GM19328 (cell line): ENCODE measurements around the gene C1orf141.
"Not testable (repeated sequence)": the region's sequence is repeated elsewhere in the genome, so short reads cannot be mapped to it uniquely, and the experiment has no call there.

ENCODE experiments used
- ATAC-seq: cut with Tn5 transposase; IDR thresholded peaks from one replicate; pipeline ENCODE4 v1.9.1; 2021; ENCODE audit warnings: mild to moderate bottlenecking, moderate library complexity; ENCODE audit not compliant: unreplicated experiment

Gene C1orf141

DNA sequence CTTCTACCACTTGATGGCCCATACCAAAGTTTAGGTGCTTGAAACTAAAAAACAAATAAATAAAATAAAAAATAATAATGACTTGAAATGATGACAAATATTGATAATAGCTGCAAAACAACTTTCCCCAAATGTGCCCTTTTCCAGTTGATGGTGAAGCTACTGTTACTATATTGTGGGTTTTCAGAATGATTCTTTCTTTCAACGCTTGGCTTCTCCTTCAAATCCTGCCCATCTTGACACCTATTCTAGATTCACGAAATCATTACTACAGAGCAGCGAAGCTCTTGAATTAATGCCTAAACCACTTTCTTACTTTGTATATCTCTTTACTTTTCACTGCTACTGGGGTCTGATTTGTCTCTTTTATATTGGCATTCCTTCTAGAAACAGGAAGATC, 9.2 kb upstream of the C1orf141 start:
- no peak for ATAC-seq

DNA sequence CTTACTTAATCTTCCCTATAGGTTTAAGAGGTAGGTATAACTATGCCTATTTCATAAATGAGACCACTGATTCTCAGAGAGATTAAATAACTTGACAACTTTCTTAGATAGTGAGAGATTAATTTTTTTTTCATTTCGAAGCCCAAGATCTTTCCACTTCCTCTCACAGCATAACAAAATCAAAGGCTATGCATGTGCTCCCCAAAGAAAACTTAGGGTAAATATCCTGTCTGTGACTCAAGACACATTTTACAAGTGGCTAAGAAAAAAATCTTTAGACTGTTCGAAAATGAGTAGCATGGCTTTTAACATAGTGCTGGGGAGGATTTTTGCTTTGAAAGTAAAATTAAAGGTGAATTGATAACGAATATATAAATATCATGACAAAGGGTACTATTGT, 8.2 kb upstream of the C1orf141 start:
- ATAC-seq, result no peak

DNA sequence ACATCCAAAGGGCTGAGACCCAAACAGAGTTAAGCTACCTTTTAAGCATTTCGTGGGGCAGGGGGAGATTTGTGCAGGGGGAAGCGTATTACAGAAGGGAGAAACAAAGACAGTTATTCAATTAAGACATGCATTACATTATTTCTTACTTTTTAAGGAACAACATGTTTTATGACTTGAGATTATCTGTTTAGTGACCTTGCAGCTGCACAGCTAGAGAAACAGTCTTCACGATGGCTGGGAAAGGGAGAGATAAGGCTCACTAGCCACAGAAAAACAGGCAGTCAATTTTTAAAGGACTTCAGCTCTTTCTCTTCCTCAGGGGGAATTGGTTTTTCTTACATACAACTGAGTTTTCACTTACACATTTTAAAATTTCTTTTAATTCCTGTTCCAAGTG, 7.1 kb upstream of the C1orf141 start:
- not testable (repeated sequence) for ATAC-seq

DNA sequence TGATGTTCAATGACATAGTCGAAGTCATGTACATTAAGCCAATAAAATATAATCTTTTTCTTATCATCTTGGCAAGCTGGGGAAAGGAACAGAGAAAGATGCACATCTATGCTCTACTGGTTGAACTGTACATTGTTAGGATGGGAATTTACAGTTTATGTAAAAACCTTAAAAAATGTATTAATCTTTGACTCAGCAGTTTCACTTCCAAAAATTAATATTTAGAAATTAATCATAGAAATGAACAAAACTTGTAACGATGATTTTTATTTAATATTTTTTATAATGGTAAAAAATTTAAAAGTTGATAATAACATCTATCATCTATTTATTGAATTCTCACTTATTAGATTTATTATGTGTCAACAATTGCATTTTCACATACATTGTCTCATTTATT, 5.7 kb upstream of the C1orf141 start:
- ATAC-seq, result no peak

DNA sequence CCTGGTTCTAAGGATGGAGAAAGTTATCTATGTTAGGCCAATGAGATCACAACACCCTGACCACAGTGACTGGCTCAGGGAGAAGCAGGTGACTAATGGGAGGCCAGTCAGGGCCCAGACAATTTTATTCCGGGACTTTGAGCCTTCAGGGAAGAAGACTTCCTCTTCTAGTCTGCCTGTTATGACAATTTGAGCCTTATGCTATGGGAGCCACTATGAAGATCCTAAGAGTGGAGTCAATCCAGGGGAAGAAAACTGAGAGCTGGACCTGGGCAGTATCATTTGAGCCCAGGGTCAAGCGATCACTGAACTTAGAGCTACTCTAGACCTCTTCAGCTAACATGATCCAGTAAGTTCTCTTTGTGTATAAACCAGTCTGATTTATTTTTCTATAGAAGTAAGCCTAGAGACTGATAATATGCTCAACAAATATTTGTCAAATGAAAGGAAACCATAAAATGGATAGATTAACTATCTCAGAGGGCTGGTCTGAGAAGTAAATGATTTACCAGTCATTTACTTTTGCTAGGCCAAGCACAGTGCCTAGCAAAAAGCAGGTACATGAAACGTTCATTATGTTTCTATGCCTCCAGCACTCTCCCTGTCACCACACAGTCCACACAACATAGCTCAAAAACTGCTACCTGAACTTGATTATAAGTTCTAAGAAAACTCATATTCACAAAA, 4.2 kb upstream of the C1orf141 start:
- ATAC-seq, result no peak

DNA sequence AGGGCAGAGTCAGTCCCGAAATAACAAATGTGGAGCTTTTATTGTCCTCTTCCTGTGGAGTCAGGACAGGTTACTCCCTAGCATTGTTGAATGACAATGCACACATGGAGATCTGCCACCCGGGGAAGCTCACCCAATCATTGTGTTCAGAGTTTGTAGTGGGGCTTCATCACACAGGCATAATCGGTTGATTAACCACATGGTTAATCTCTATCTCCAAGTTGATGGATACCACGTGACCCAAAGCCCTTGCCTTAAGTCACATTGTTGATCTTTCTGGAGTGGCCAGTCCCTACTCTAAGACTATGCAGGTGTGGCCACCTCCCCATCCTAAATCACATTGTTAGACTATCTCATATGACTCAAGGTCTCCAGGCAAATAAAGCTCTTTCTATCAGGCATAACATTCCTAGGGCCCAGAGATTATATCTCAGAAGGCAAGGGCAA, 2.6 kb upstream of the C1orf141 start:
- no peak for ATAC-seq

DNA sequence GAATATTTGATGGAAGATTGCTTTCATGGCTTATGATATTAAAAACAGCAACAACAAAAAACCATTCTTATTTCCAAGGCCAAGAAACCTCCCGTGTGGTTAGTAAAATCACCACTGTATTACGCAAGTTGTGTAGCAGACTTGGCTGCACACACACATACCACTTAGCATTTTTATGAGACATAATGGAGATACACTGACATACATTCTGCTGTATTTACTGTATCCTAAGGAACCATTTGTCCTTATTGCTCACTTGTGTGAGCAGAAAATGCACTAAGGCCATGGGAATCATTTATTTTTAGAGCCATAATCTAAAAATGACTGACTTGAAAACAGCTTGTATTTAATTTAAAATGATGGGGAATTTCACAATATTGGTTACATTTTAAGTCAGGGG, 584 bp upstream of the C1orf141 start:
- ATAC-seq, result no peak

DNA sequence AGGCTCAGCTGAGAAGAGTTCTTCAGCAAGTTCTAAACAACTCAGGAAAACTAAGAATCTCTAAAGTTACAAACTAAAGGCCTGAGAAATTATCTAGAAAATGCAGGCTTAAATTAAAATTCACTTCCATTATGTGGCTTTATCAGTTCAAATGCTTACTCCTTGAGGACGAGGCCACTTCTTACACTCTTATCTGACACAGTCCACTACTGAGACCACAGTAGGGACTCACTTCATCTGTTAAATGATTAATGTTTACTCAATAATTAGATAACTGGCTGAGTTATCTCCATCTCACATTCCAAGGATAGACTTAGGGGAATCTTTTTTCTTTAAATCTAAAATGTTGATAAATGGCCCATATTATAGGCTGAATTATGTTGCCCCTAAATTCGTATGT, 1.6 kb downstream of the C1orf141 start:
- ATAC-seq, result no peak

DNA sequence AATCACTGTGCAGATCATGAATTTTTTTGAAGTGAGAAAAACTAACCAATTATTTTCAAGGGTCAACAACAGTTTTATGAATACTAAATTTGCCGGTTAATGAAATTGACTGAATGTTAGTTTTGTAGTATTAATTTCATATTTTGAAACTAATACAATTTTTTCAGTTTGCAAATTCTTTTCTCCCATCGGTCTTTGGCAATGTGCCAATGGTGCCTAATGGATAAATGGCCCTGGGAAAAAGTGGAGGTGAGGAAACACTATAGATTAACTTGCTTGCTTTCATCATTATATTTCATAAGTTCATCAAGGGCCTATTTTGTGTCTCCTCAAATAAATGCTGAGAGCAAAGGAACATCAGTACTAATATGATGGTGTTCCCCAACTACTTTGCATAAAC, 4.1 kb downstream of the C1orf141 start:
- no peak for ATAC-seq

DNA sequence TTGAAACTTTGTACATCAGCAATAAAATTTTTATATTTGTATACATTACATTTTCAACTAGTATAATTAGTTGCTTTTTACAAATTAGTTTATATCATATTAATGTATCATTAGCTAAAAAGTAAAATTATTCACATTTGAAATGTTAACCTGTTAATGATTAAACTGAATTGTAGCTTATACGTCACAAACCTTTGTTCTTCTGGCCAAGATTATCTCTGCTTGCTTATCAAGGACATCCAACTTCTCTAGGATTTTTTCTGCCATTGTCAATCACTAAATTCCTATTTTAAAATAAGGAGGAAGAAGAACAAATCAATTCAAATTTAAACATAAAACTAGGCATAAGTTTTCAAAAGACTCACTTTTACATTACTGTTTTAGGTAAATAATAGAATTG, 7.8 kb downstream of the C1orf141 start:
- ATAC-seq, result no peak

DNA sequence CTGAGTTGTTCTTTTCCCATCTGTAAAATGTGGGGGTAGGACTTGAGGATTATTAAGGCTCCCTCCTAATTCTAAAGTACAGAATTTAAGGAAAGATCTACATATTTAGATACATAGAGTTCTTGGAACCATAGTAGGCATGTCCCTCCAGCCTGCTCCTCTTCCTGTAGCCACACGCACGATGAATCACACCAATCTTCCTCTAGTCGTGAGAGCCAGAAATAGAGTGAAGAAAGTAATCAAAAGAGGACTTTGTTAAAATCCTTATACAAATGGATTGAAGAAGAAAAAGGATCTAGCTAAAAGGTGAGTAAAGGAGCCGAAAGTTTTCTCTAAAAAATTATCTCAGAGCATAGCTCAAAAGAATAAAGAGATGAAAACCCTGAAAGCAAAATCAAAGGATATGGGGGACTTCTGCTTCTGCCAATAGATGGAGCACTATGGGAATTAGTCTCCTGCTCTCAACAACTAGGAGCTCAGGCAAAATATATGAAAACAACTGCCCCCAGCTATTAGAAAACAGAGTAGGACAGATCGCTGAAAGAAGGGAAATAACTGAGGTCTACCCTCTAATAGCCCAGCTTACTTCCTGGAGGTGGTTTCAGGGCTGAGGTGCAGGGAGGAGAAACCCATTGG, 8.5 kb downstream of the C1orf141 start:
- ATAC-seq, result no peak

DNA sequence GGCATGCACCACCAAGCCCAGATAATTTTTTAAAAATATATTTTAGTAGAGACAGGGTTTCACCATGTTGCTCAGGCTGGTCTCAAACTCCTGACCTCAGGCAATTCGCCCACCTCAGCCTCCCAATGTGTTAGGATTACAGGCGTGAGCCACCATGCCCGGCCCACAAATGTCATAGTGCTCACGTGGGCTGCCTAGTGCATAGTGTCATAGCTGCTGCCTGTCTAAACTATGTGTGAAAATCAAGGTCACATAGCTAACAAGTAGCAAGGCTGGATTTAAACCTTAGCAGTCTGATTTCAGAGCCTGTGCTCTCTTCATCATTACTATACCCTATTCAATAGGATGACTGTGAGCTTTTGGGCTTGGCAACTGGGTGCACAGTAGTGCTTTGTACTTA, 10.3 kb downstream of the C1orf141 start:
- ATAC-seq, result no peak

DNA sequence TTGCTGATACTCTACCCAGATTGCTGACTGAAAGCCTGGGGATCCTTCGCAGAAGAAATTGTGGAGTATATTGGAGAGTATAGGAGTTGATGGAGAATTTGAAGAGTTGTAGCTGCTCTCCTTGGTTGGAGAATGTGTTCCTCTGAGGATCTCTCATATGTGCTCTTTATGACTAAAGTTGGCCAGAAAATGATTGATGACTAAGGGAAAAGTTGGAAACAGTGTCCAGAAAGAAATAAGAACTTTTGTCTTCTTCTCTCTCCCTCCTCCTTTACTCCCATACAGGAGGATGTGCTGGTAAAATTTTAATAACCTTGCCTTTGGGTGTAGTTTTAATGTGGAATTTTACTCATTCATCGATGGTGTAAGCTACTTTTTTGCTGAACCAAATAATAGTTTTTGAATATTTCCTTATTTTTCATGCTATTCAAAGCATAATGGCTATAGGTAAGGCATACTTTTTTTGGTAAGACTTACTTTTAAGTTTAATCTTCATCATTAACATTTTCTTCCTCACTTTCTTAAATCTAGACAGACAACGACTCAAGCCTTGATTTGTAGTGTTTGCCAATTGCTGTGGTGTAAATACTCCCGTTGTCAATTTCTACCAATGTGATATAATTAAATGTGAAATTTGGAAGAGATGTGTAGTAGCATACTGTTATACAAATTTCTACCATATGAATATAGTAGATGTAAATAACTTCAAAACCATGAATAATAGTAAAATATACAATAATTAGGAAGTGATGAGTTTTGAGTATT, 13.7 kb downstream of the C1orf141 start:
- no peak for ATAC-seq

DNA sequence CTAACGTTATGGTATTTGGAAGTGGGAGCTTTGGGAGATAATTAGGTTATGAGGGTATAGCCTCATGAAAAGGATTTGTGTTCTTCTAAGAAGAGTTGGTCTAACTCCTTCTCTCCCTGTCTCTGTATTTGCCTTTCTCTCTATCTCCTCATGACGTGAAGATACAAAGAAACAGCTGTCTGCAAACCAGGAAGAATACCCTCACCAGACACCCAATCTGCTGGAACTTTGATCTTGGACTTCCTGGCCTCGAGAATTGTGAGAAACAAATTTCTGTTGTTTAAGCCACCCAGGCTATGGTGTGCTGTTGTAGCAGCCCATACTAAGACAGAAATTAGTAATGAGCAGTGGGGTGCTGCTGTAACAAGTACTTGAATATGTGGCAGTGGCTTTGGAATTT, 16.1 kb downstream of the C1orf141 start:
- ATAC-seq, result no peak

DNA sequence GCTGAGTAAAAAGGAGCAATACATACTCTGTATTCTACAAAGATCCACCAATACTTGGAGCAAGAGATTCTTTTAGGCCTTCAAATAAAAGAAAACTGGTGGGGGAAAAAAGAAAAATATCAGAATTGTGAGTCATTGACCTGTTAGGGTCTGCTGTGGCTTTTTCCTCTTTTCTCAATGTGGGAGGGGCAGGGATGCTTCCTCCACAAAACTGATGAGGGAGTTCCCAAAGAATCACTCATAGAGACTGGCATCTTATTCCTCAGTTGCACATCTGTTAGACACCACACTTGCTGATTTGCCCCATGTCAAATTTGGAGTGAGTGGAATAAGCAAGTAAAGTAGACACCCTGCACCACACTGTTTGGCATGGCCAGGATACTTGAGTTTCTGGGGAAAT, 16.6 kb downstream of the C1orf141 start:
- ATAC-seq, result no peak

DNA sequence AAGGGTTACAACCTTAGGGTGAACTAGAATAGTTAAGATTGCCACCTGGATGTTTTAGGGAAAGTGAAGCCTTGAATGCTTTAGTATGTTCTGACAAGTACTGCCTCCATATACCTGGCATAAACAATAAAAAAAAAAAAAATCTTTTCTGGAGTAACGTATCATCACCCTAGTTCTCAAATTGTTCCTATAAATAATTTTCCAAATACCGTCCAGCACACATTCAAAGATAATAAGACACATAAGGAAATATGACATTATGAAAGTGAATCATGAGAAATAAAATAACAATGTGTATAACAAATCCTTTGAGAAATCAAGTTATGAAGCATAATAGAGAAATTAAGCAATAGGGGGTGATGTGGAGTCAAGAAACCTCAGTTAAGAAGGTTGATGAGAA, 20.6 kb downstream of the C1orf141 start:
- ATAC-seq, result no peak

DNA sequence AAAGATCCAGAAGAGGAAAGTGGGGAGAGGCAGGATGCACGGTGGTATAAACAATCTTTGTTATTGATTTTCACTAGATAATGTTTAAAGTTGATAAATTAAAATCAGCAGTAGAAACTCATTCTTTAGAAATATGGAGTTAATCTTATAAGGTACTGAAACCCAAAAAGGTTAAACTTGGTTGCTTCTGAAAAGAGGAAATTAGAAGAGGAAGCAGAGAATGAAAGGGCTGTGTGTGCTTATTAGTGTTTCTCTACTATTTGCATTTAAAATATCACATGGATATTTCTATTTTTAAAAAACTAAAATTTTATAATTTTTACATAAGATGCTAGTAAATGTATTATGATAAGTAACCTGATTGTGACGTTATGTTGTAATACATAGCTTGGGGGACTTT, 24.4 kb downstream of the C1orf141 start:
- no peak for ATAC-seq

DNA sequence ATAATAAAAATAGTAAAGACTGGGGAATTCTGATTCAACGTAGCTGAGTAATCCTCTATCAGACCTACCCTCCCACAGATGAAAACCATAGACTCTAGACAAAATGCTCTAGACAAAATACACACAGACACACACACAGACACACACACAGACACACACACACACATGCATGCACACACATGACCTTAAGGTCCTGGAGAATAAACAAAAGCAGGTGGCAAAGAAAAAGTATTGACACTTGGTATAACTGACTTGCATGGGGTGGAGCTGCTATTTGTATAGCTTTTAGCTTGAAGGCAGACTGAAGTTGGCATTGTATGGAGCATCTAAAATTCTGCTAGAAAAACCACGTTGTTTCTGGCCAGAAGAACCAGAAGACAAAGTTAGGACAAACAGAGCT, 29.3 kb downstream of the C1orf141 start:
- ATAC-seq, result no peak

DNA sequence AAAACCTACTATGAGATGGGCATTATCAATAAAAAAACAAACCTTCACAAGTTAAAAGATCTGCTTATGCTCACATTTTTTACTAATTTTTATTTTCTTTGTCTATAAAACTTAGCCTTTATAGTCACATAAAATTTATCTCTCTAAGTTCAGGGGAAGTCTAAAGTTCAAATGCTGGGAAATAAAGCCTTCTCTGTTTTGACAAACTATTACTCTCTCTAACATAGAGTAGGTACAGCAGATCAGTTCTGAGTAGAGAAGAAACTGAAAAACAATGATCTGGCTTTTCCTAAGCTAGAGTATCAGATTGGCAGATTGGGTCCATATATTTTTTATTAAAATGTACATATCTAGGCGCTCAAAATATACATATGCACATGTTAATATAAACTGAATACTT, 31.2 kb downstream of the C1orf141 start:
- ATAC-seq, result no peak

DNA sequence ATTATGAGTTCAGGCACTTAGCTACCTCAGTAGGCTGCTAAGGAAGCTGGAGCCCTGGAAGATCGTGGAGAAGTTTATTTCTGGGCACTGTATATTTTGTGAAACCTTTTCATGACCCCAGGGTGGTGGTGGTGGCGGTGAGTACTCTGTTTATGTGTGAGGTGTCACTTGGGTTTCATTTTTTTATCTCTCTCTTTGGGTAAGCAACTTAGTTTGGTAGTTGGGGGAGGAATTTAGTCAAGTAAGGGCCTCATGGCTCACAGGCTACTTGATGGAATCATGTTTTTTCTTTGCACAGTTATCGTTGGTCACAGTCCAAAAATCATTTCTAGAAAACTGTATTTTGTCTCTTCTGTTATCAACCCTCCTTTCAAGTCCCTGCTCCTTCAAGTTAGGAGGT, 33.9 kb downstream of the C1orf141 start:
- no peak for ATAC-seq

DNA sequence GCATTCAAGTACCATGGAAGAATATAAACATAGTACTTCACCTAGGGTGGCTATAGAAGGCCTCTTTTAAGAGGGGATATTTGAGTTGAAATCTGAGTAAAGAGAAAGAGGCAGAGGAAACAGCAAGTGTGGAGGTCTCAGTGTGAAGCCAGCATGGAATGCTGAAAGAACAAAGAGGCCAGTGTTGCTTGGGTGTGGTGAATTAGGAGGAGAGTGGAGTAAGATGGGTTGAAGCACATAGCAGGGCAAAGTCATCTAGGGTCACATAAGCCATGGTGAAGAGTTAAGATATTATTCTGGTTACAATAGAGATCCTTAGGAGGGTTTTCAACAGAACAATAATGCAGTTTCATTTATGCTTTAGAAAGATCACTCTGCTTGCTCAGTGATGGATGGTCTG, 37.5 kb downstream of the C1orf141 start:
- no peak for ATAC-seq

DNA sequence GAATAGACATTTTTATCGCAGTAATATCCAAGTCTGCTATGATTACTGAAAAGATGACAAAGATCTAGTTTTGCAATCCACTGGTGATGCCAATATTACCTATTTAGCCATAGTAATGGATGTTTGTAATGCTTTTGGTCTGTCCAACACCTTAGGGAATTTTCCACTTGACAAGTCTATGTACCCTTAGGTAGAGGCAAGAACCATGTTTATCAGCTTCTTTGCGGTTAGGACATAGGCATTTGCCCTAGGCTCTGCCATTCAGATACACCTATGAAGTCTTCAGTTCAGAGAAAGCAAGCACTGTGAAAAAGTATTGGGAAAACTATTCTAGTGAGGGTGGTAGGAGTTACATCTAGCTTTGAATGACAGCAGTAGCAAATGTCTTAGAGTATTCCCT, 40.6 kb downstream of the C1orf141 start:
- ATAC-seq, result no peak
